MM.1S (cell line): ENCODE data around the gene TENM4.

Source experiments
- CTCF ChIP-seq: fragments of 300-600 bp; sonication (generic); IDR thresholded peaks from 2 replicates; pipeline ENCODE4 v1.5.1; 2016; ENCODE audit warnings: antibody characterized with exemption, low read length, mixed read lengths
- EZH2 ChIP-seq: fragments of 300-600 bp; sonication (generic); optimal IDR thresholded peaks from 2 replicates; pipeline ENCODE3; 2017; ENCODE audit warnings: low read depth, mild to moderate bottlenecking, antibody characterized with exemption, low read length, mixed read lengths

- TF ChIP-seq CTCF (no peak), EZH2 (no peak)
Observed at GRCh38 chr11:78789375-78789774, 651.5 kb downstream of the TENM4 start.
